ENCODE results near the gene SLIT3. TPM values are rescaled to one million over a fixed set of nuclear protein-coding genes. Genes with fewer than 3 reads are reported as not detected.

SLIT3 gene
- total RNA-seq, 4 donors from 2014 or later, result 28.4 to 77.2 (median 63.8) TPM

DNA sequence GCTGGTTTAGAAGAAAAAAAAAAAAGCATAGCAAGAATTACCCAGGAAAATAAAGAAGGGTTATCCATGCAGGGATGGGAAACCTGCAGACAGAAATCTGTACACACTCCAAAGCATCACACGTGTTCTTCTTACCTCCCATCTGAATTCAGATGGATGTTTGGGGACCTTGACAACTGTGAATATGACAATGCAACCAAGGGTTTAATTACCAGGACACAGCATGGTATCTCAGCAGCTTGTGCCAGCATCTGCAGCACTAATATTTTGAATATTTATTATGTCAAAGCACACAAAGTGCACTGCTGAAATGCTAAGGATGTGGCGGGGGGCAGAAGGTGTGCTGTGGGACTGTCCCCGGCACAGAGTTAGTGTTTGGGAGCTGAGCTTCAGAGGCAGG, 47.9 kb downstream of the SLIT3 start:
- 89 to 93% methylated on average over 3 of the region's 3 CpGs for WGBS, 2 donors
- Histone ChIP-seq H3K27ac (no peak overlapping the region), H3K27me3 (no peaks in the 10 kb centered on the region), H3K4me3 (replicated peaks in 1 of 3) (no peak overlapping the region), H3K4me1 (peaks cover 5 to 14% of the 10 kb centered on the region in 2 donors), H3K9me3 (no peaks in the 10 kb centered on the region), H3K36me3 (no peaks in the 10 kb centered on the region)
- intact Hi-C loops (cut with DNase I), result no loop called here
- TF ChIP-seq POLR2A (IDR thresholded peaks at IDR 0.05), result no peak
- TF ChIP-seq, protein P1, sequence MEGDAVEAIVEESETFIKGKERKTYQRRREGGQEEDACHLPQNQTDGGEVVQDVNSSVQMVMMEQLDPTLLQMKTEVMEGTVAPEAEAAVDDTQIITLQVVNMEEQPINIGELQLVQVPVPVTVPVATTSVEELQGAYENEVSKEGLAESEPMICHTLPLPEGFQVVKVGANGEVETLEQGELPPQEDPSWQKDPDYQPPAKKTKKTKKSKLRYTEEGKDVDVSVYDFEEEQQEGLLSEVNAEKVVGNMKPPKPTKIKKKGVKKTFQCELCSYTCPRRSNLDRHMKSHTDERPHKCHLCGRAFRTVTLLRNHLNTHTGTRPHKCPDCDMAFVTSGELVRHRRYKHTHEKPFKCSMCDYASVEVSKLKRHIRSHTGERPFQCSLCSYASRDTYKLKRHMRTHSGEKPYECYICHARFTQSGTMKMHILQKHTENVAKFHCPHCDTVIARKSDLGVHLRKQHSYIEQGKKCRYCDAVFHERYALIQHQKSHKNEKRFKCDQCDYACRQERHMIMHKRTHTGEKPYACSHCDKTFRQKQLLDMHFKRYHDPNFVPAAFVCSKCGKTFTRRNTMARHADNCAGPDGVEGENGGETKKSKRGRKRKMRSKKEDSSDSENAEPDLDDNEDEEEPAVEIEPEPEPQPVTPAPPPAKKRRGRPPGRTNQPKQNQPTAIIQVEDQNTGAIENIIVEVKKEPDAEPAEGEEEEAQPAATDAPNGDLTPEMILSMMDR (IDR thresholded peaks at IDR 0.05), result no peak
- DNase-seq, result no peak

GRCh38 chr5:169251333-169252084, 49.4 kb downstream of the SLIT3 start:
- Histone ChIP-seq H3K27ac (no peak overlapping the region), H3K4me3 (replicated peaks in 1 of 3) (no peak overlapping the region), H3K4me1 (peaks cover 5 to 14% of the 10 kb centered on the region in 2 donors), H3K36me3 (no peaks in the 10 kb centered on the region), H3K9me3 (no peaks in the 10 kb centered on the region), H3K27me3 (no peaks in the 10 kb centered on the region)
- WGBS, 2 donors, result 85 to 91% methylated on average over 8 of the region's 8 CpGs
- intact Hi-C loops (cut with DNase I), result no loop called here
- no peak for TF ChIP-seq POLR2A (IDR thresholded peaks at IDR 0.05)
- TF ChIP-seq, protein P1 (IDR thresholded peaks at IDR 0.05), result no peak
- no peak for DNase-seq

DNA sequence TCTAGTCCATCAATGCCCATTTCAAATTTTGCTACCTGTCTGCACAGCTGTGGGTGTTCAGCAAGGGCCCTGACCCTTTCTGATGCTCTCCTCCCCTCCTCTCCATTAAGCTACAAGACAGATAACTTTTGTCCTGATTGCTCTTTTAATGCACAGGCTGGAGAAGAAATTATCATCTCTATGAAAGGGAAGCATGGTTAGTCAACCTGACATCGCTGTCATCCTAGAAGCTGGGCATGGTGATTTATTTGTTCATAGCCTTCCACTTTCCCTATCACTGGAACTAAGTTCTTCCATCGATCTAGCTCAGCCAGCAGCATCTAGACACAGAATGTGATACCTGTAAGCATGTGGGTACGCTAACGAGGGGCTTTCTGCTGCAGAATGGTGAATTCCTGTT, 50.1 kb downstream of the SLIT3 start:
- whole genome bisulfite sequencing, 2 donors, result 74 to 82% methylated on average over 4 of the region's 4 CpGs
- Histone ChIP-seq H3K27me3 (no peaks in the 10 kb centered on the region), H3K4me1 (peaks cover 5 to 14% of the 10 kb centered on the region in 2 donors), H3K9me3 (no peaks in the 10 kb centered on the region), H3K36me3 (no peaks in the 10 kb centered on the region), H3K4me3 (replicated peaks in 1 of 3) (no peak overlapping the region), H3K27ac (no peak overlapping the region)
- DNase-seq, result no peak
- TF ChIP-seq, protein P1 (IDR thresholded peaks at IDR 0.05), result no peak
- TF ChIP-seq POLR2A (IDR thresholded peaks at IDR 0.05), result no peak
- intact Hi-C loops (cut with DNase I), result no loop called here

- WGBS, 2 donors, result 75% methylated on average over 1 of the region's 1 CpG
- H3K4me3 ChIP-seq (replicated peaks in 1 of 3), result no peak overlapping the region
- peaks cover 5 to 14% of the 10 kb centered on the region in 2 donors for H3K4me1 ChIP-seq
- no peaks in the 10 kb centered on the region for H3K9me3 ChIP-seq
- TF ChIP-seq POLR2A (IDR thresholded peaks at IDR 0.05), result no peak
- TF ChIP-seq, protein P1 (IDR thresholded peaks at IDR 0.05), result no peak
- H3K27me3 ChIP-seq, result no peaks in the 10 kb centered on the region
- no peaks in the 10 kb centered on the region for H3K36me3 ChIP-seq
- H3K27ac ChIP-seq, result no peak overlapping the region
- no peak for DNase-seq
- intact Hi-C loops (cut with DNase I), result no loop called here
Observed at GRCh38 chr5:169248996-169249395, 51.9 kb downstream of the SLIT3 start.

DNA sequence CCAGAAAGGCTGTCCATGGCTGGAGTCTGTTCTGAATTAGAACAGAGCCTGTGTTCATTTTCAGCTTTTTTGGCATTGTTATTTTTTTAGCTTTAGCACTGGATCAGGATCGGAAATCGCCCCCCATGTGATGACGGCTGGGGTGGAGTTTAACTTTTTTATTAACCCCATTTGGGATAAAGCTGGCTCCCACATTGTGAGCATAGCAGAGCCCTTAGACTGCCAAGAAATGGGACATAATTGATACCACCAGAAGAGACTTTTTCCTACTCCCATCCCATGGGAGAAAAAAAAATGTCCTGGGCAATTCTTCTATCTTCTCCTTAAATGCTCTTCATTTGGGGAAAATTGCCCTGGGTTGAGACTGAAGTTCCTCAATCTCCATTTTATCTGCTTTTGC, 52.4 kb downstream of the SLIT3 start:
- H3K4me3 ChIP-seq (replicated peaks in 1 of 3), result no peak overlapping the region
- TF ChIP-seq POLR2A (IDR thresholded peaks at IDR 0.05), result no peak
- TF ChIP-seq, protein P1 (IDR thresholded peaks at IDR 0.05), result no peak
- DNase-seq, result no peak
- no peaks in the 10 kb centered on the region for H3K9me3 ChIP-seq
- H3K27ac ChIP-seq, result no peak overlapping the region
- H3K36me3 ChIP-seq, result no peaks in the 10 kb centered on the region
- peaks cover 5 to 14% of the 10 kb centered on the region in 2 donors for H3K4me1 ChIP-seq
- 78 to 82% methylated on average over 3 of the region's 3 CpGs for WGBS, 2 donors
- H3K27me3 ChIP-seq, result no peaks in the 10 kb centered on the region
- intact Hi-C loops (cut with DNase I), result no loop called here
